IPS-20b (cell line): ENCODE measurements around the gene TRIM60.
"Not testable (repeated sequence)": the region's sequence is repeated elsewhere in the genome, so short reads cannot be mapped to it uniquely, and the experiment has no call there.

Experiments used
- H3K27ac ChIP-seq: one replicate; pipeline ENCODE4 v1.5.1; 2013; ENCODE audit warnings: low read length
- H3K27me3 ChIP-seq: 2 replicates; pipeline ENCODE4 v1.6.1; 2013; ENCODE audit warnings: mild to moderate bottlenecking, low read length, inconsistent platforms; ENCODE audit not compliant: insufficient read depth
- H3K36me3 ChIP-seq: 2 replicates; pipeline ENCODE4 v1.6.1; 2013; ENCODE audit warnings: low read depth, mild to moderate bottlenecking, inconsistent platforms, low read length, moderate library complexity; ENCODE audit not compliant: insufficient read depth
- H3K4me1 ChIP-seq: 2 replicates; pipeline ENCODE4 v1.6.1; 2013; ENCODE audit warnings: mild to moderate bottlenecking, control low read depth, inconsistent platforms, low read length, moderate library complexity; ENCODE audit not compliant: insufficient read depth
- H3K4me3 ChIP-seq: 2 replicates; pipeline ENCODE4 v1.5.1; 2013; ENCODE audit warnings: mild to moderate bottlenecking, low read length, inconsistent platforms
- H3K9ac ChIP-seq: 2 replicates; pipeline ENCODE4 v1.6.1; 2013; ENCODE audit warnings: low read depth, mild to moderate bottlenecking, inconsistent platforms, low read length, moderate library complexity
- H3K9me3 ChIP-seq: 2 replicates; pipeline ENCODE4 v1.6.1; 2013; ENCODE audit warnings: mild to moderate bottlenecking, low read depth, low read length, inconsistent platforms; ENCODE audit not compliant: insufficient read depth

TRIM60 gene

GRCh38 chr4:165031436-165032211, at the start of gene TRIM60:
TSS of gene TRIM60 (plus strand) at chr4:165031999. CDS start at chr4:165040073, 8,074 bp downstream.
- Histone ChIP-seq H3K4me3 (no peak within 1 kb of the TSS), H3K27me3 (no peaks in the 10 kb centered on the region), H3K9me3 (no peaks in the 10 kb centered on the region), H3K36me3 (no peaks in the 10 kb centered on the region), H3K27ac (no peak within 1 kb of the TSS), H3K9ac (no peak within 1 kb of the TSS), H3K4me1 (no peaks in the 10 kb centered on the region)

- Histone ChIP-seq H3K4me1 (no peaks in the 10 kb centered on the region), H3K9ac (no peak overlapping the region)
Observed at GRCh38 chr4:164989471-164989870, 42.3 kb upstream of the TRIM60 start.

GRCh38 chr4:164990786-164991185, 41.0 kb upstream of the TRIM60 start:
- not testable (repeated sequence) for H3K27ac ChIP-seq, H3K27me3 ChIP-seq, H3K36me3 ChIP-seq, H3K4me3 ChIP-seq, H3K9me3 ChIP-seq, H3K4me1 ChIP-seq, H3K9ac ChIP-seq

More at GRCh38 chr4:164989471-164989870, 42.3 kb upstream of the TRIM60 start:
- Histone ChIP-seq H3K4me3 (no peak overlapping the region), H3K27ac (no peak overlapping the region), H3K9me3 (no peaks in the 10 kb centered on the region), H3K36me3 (no peaks in the 10 kb centered on the region), H3K27me3 (no peaks in the 10 kb centered on the region)

GRCh38 chr4:164996123-164996522, 35.7 kb upstream of the TRIM60 start:
- not testable (repeated sequence) for H3K9ac ChIP-seq, H3K9me3 ChIP-seq, H3K27ac ChIP-seq, H3K4me3 ChIP-seq, H3K27me3 ChIP-seq, H3K4me1 ChIP-seq, H3K36me3 ChIP-seq

GRCh38 chr4:164997324-164997723, 34.5 kb upstream of the TRIM60 start:
- H3K36me3 ChIP-seq, result no peaks in the 10 kb centered on the region
- H3K27me3 ChIP-seq, result no peaks in the 10 kb centered on the region
- H3K9ac ChIP-seq, result no peak overlapping the region
- no peak overlapping the region for H3K27ac ChIP-seq
- H3K4me3 ChIP-seq, result no peak overlapping the region
- no peaks in the 10 kb centered on the region for H3K4me1 ChIP-seq
- no peaks in the 10 kb centered on the region for H3K9me3 ChIP-seq

GRCh38 chr4:164997941-164998340, 33.9 kb upstream of the TRIM60 start:
- no peaks in the 10 kb centered on the region for H3K36me3 ChIP-seq
- H3K9me3 ChIP-seq, result no peaks in the 10 kb centered on the region
- no peak overlapping the region for H3K27ac ChIP-seq
- H3K27me3 ChIP-seq, result no peaks in the 10 kb centered on the region
- no peak overlapping the region for H3K9ac ChIP-seq
- H3K4me3 ChIP-seq, result no peak overlapping the region
- no peaks in the 10 kb centered on the region for H3K4me1 ChIP-seq

GRCh38 chr4:164998526-164999080, 33.2 kb upstream of the TRIM60 start:
- not testable (repeated sequence) for H3K9me3 ChIP-seq, H3K27ac ChIP-seq, H3K9ac ChIP-seq, H3K4me3 ChIP-seq, H3K4me1 ChIP-seq, H3K27me3 ChIP-seq, H3K36me3 ChIP-seq

GRCh38 chr4:165001957-165002356, 29.8 kb upstream of the TRIM60 start:
- not testable (repeated sequence) for H3K27ac ChIP-seq, H3K4me3 ChIP-seq, H3K36me3 ChIP-seq, H3K9me3 ChIP-seq, H3K4me1 ChIP-seq, H3K9ac ChIP-seq, H3K27me3 ChIP-seq

- Histone ChIP-seq H3K9me3 (no peaks in the 10 kb centered on the region), H3K4me1 (no peaks in the 10 kb centered on the region), H3K9ac (no peak overlapping the region), H3K27ac (no peak overlapping the region), H3K4me3 (no peak overlapping the region), H3K36me3 (no peaks in the 10 kb centered on the region), H3K27me3 (no peaks in the 10 kb centered on the region)
Observed at GRCh38 chr4:165005352-165005925, 26.4 kb upstream of the TRIM60 start.

- Histone ChIP-seq H3K36me3 (no peaks in the 10 kb centered on the region), H3K4me1 (no peaks in the 10 kb centered on the region), H3K9me3 (no peaks in the 10 kb centered on the region), H3K4me3 (no peak overlapping the region), H3K27me3 (no peaks in the 10 kb centered on the region), H3K9ac (no peak overlapping the region), H3K27ac (no peak overlapping the region)
Observed at GRCh38 chr4:165006456-165006855, 25.3 kb upstream of the TRIM60 start.

GRCh38 chr4:165006886-165007285, 24.9 kb upstream of the TRIM60 start:
- no peaks in the 10 kb centered on the region for H3K9me3 ChIP-seq
- H3K4me3 ChIP-seq, result no peak overlapping the region
- no peaks in the 10 kb centered on the region for H3K36me3 ChIP-seq
- no peak overlapping the region for H3K27ac ChIP-seq
- H3K27me3 ChIP-seq, result no peaks in the 10 kb centered on the region
- H3K9ac ChIP-seq, result no peak overlapping the region
- no peaks in the 10 kb centered on the region for H3K4me1 ChIP-seq
